ENCODE results near the gene HJURP.

HJURP gene

DNA sequence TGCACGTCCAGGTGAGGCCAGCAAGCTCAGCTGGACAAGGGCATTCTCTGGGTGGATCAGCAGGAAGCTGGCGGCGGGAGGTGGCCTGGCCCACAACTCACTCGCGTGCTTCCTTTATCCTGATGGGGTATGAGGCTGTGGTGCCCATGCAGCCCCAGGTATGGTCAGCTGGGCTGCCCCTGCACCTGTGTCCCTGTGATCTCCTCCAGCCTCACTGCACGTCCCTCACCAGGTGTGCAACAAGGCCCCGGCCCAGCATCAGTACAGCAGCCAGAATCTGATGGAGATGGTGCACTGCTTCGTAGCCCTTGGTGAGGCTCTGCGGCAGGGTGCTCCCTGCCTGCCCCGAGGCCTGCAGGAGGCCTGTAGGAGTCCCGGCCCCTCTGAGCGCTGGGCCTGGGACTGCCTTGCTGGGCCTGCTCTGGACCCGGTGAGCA lies 58.6 kb downstream of the HJURP start:
- DNase-seq: no peak
- H3K4me1 ChIP-seq (ENCODE audit: control insufficient read depth, insufficient read depth, low read length, poor library complexity, severe bottlenecking): no peaks in the 10 kb centered on the region
- no peaks in the 10 kb centered on the region for H3K27me3 ChIP-seq (replicated peaks; ENCODE audit: control insufficient read depth, insufficient read depth, low read length, poor library complexity, severe bottlenecking)
- no peak overlapping the region for H3K27ac ChIP-seq (ENCODE audit: insufficient read depth, low read length, poor library complexity, severe bottlenecking)
- no peaks in the 10 kb centered on the region for H3K9me3 ChIP-seq (ENCODE audit: control insufficient read depth, low read length)
- H3K36me3 ChIP-seq (ENCODE audit: control insufficient read depth, insufficient read depth, low read length): no peaks in the 10 kb centered on the region
- no peak overlapping the region for H3K4me3 ChIP-seq (ENCODE audit: insufficient read depth, low read depth, low read length, poor library complexity, severe bottlenecking)

DNA sequence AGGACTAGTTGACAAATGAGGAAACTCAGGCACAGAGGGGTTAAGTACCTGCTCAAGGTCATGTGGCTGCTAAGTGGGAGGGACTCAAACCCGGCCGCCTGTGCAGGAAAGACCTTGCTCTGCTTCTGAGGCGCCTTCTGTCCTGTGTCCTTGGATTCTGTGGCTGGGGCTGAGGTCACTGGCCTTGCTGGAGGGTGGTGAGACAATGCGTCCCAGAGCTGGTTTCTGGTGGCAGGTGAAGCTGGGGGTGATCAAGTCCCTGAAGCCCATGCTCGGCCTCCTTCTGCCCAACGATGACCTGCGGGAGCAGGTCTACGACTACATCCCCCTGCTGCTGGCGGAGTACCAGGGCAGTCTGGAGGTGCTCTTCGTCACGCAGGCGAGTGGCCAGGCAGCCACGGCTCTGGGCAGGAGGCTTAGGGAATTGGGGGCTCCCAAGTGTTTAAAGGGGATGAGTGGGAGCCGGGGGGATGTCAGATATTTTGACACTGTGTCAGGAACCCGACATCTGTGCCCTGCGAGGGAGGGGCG lies 60.1 kb downstream of the HJURP start:
- DNase-seq: no peak
- H3K27me3 ChIP-seq (replicated peaks; ENCODE audit: control insufficient read depth, insufficient read depth, low read length, poor library complexity, severe bottlenecking): no peaks in the 10 kb centered on the region
- no peaks in the 10 kb centered on the region for H3K36me3 ChIP-seq (ENCODE audit: control insufficient read depth, insufficient read depth, low read length)
- no peak overlapping the region for H3K4me3 ChIP-seq (ENCODE audit: insufficient read depth, low read depth, low read length, poor library complexity, severe bottlenecking)
- H3K4me1 ChIP-seq (ENCODE audit: control insufficient read depth, insufficient read depth, low read length, poor library complexity, severe bottlenecking): no peaks in the 10 kb centered on the region
- no peaks in the 10 kb centered on the region for H3K9me3 ChIP-seq (ENCODE audit: control insufficient read depth, low read length)
- no peak overlapping the region for H3K27ac ChIP-seq (ENCODE audit: insufficient read depth, low read length, poor library complexity, severe bottlenecking)

DNA sequence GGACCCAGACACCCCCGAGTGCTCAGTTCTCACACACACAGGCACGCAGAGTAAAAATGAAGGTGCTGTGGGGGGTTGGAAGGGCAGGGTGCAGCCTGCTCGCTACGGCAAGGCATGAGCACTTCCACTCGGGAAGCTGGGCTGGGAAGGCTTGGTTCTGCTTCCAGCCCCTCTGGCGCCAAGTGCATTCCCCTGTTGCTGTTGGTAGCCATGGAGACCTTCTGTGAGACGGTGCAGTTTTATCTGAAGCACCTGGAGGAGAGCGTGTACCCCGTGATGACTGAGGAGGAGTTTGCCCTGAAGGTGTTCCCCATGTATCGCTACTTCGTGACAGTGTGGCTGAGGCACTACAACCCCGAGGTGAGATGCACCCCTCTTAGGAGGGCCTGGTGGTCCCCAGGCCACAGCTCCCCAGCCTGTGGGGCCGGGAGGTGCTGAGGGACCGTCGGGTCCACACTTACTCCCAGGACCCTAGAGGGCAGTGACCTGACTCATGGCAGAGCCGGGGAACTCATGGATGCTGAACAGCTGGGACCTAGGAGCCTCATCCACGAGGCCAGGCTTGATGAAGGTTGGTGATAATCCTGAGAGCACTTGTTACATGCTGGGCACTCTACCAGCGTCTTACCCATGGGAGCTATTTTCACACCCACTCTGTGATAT lies 60.7 kb downstream of the HJURP start:
- no peak overlapping the region for H3K4me3 ChIP-seq (ENCODE audit: insufficient read depth, low read depth, low read length, poor library complexity, severe bottlenecking)
- no peaks in the 10 kb centered on the region for H3K27me3 ChIP-seq (replicated peaks; ENCODE audit: control insufficient read depth, insufficient read depth, low read length, poor library complexity, severe bottlenecking)
- H3K36me3 ChIP-seq (ENCODE audit: control insufficient read depth, insufficient read depth, low read length): no peaks in the 10 kb centered on the region
- no peaks in the 10 kb centered on the region for H3K9me3 ChIP-seq (ENCODE audit: control insufficient read depth, low read length)
- H3K27ac ChIP-seq (ENCODE audit: insufficient read depth, low read length, poor library complexity, severe bottlenecking): no peak overlapping the region
- no peak for DNase-seq
- no peaks in the 10 kb centered on the region for H3K4me1 ChIP-seq (ENCODE audit: control insufficient read depth, insufficient read depth, low read length, poor library complexity, severe bottlenecking)

DNA sequence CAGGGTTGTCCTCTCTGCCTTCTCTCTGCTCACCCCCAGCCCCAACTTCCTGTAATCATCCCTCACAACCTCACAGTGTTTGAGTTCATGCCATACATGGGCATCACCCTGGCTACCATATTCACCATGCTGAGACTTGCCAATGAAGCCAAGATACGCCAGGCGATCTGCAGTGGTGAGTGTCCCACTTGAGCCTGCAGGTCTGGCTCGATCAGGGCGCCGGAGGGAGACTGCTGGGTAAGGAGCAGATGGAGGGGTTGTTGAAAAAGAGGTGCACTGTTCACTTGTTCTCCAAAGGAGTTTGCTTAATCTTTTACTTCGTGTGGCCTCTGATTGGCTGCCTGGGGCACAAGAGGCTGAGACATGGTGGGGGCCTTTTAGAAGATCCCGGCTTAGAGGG lies 61.6 kb downstream of the HJURP start:
- Histone ChIP-seq H3K4me3 (ENCODE audit: insufficient read depth, low read depth, low read length, poor library complexity, severe bottlenecking) (no peak overlapping the region), H3K27me3 (replicated peaks; ENCODE audit: control insufficient read depth, insufficient read depth, low read length, poor library complexity, severe bottlenecking) (no peaks in the 10 kb centered on the region), H3K9me3 (ENCODE audit: control insufficient read depth, low read length) (no peaks in the 10 kb centered on the region), H3K36me3 (ENCODE audit: control insufficient read depth, insufficient read depth, low read length) (no peaks in the 10 kb centered on the region), H3K27ac (ENCODE audit: insufficient read depth, low read length, poor library complexity, severe bottlenecking) (no peak overlapping the region), H3K4me1 (ENCODE audit: control insufficient read depth, insufficient read depth, low read length, poor library complexity, severe bottlenecking) (no peaks in the 10 kb centered on the region)
- no peak for DNase-seq

DNA sequence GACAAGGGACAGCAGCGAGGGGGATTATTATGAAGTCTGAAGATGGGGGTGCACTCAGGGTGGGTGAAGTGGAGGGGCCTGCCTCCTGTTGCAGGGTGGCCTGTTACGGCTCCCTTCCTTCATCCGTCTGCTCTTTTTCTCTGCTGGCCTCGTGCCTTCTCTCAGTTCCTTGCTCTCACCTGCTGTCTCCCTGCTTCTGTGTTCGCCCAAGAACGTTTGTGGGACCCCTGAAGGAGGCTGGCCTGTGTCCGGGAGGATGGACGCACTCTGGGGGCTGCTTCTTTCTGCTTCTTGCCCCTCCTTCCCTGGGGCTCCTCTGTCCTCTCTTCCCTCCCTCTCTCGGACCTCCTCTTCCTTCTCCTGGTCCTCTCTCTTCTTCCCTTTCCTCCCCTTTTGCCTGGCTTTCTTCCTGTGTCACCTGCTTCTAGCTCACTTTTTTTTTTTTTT lies 62.4 kb downstream of the HJURP start:
- no peaks in the 10 kb centered on the region for H3K9me3 ChIP-seq (ENCODE audit: control insufficient read depth, low read length)
- H3K27me3 ChIP-seq (replicated peaks; ENCODE audit: control insufficient read depth, insufficient read depth, low read length, poor library complexity, severe bottlenecking): no peaks in the 10 kb centered on the region
- H3K27ac ChIP-seq (ENCODE audit: insufficient read depth, low read length, poor library complexity, severe bottlenecking): no peak overlapping the region
- DNase-seq: no peak
- no peaks in the 10 kb centered on the region for H3K4me1 ChIP-seq (ENCODE audit: control insufficient read depth, insufficient read depth, low read length, poor library complexity, severe bottlenecking)
- no peak overlapping the region for H3K4me3 ChIP-seq (ENCODE audit: insufficient read depth, low read depth, low read length, poor library complexity, severe bottlenecking)
- H3K36me3 ChIP-seq (ENCODE audit: control insufficient read depth, insufficient read depth, low read length): no peaks in the 10 kb centered on the region

DNA sequence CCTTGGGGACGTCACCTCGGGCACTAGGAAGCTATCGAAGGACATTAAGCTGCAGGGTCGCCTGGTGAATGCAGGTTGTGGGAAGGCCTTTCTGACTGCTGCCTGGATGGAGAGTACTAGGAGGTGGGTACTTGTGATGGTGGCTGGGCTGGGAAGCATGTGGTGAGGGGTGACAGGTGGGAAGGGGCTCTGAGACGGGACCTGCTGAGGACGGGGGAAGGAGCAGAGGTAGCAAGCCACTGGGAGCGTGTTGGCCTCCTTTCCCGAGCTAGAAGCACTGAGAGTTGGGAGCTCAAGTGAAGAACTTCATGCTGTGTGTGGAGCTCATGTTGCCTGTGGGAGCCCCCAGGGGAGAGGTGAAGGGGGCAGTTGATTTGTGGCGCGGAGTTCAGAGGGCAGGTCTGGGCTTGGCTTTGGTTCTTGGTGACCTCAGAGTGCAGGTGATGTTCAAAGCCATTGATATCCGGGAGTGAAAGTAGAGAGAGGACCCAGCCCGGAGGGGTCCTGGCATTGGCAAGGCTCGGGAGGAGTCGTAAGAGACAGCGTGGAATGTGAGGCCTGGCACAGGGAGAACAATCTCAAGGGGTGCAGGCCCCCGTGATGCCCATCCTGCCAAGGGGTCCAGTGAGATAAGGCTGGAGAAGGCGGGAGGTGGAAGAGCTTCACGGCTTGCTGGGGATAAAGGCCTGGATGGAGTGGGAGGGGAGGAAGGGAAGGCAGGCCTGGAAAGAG lies 63.0 kb downstream of the HJURP start:
- DNase-seq: no peak
- Histone ChIP-seq H3K36me3 (ENCODE audit: control insufficient read depth, insufficient read depth, low read length) (no peaks in the 10 kb centered on the region), H3K4me1 (ENCODE audit: control insufficient read depth, insufficient read depth, low read length, poor library complexity, severe bottlenecking) (no peaks in the 10 kb centered on the region), H3K9me3 (ENCODE audit: control insufficient read depth, low read length) (no peaks in the 10 kb centered on the region), H3K27ac (ENCODE audit: insufficient read depth, low read length, poor library complexity, severe bottlenecking) (no peak overlapping the region), H3K4me3 (ENCODE audit: insufficient read depth, low read depth, low read length, poor library complexity, severe bottlenecking) (no peak overlapping the region), H3K27me3 (replicated peaks; ENCODE audit: control insufficient read depth, insufficient read depth, low read length, poor library complexity, severe bottlenecking) (no peaks in the 10 kb centered on the region)

DNA sequence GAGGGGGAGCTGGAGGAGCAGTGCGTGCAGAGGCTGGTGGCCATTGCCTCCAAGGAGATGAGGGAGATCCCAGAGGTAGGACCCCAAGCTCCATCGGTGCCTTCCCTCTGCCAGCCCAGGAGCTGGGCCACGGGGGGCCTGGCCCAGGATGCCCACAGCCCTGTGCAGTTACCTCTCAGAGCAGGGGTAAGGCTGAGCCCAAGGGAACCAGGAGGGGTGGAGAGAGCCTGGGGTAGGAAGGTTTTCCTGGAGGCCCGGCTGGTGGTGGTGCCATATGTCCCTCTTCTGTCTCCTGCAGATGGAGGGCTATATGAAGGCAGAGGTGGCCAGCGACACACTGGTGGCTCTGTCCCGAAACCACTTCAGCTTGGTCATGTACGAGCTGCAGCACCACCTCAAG lies 64.8 kb downstream of the HJURP start:
- H3K4me3 ChIP-seq (ENCODE audit: insufficient read depth, low read depth, low read length, poor library complexity, severe bottlenecking): no peak overlapping the region
- H3K27ac ChIP-seq (ENCODE audit: insufficient read depth, low read length, poor library complexity, severe bottlenecking): no peak overlapping the region
- no peak for DNase-seq
- no peaks in the 10 kb centered on the region for H3K4me1 ChIP-seq (ENCODE audit: control insufficient read depth, insufficient read depth, low read length, poor library complexity, severe bottlenecking)
- H3K9me3 ChIP-seq (ENCODE audit: control insufficient read depth, low read length): no peaks in the 10 kb centered on the region
- H3K27me3 ChIP-seq (replicated peaks; ENCODE audit: control insufficient read depth, insufficient read depth, low read length, poor library complexity, severe bottlenecking): no peaks in the 10 kb centered on the region
- H3K36me3 ChIP-seq (ENCODE audit: control insufficient read depth, insufficient read depth, low read length): no peaks in the 10 kb centered on the region
